Trophoblast cell (in vitro differentiated cells and primary cell): ENCODE results near the gene CELSR2.
"Not testable (repeated sequence)": the region's sequence is repeated elsewhere in the genome, so short reads cannot be mapped to it uniquely, and the experiment has no call there.

ENCODE experiments used
- DNase-seq, 2 donors: peaks; one replicate each; pipeline ENCODE4 v3.0.0-alpha.2; 2016
- H2AFZ ChIP-seq: 2 replicates; pipeline ENCODE4 v1.6.1; 2013; ENCODE audit warnings: low read length, moderate library complexity, mild to moderate bottlenecking; ENCODE audit not compliant: insufficient read depth, poor library complexity
- H2AK5ac ChIP-seq: 2 replicates; pipeline ENCODE4 v1.6.1; 2013; ENCODE audit warnings: mild to moderate bottlenecking, low read length
- H2BK120ac ChIP-seq: 2 replicates; pipeline ENCODE4 v1.6.1; 2013; ENCODE audit warnings: low read length, mild to moderate bottlenecking, moderate library complexity; ENCODE audit not compliant: insufficient read depth, poor library complexity
- H2BK12ac ChIP-seq: 2 replicates; pipeline ENCODE4 v1.6.1; 2013; ENCODE audit warnings: mild to moderate bottlenecking, low read length, moderate library complexity
- H2BK5ac ChIP-seq: 2 replicates; pipeline ENCODE4 v1.6.1; 2013; ENCODE audit warnings: low read length, low read depth, moderate library complexity, mild to moderate bottlenecking; ENCODE audit not compliant: poor library complexity
- H3K14ac ChIP-seq: 2 replicates; pipeline ENCODE4 v1.6.1; 2013; ENCODE audit warnings: mild to moderate bottlenecking, low read length
- H3K18ac ChIP-seq: 2 replicates; pipeline ENCODE4 v1.6.1; 2013; ENCODE audit warnings: mild to moderate bottlenecking, low read length
- H3K23ac ChIP-seq: 2 replicates; pipeline ENCODE4 v1.6.1; 2013; ENCODE audit warnings: low read length
- H3K27ac ChIP-seq: 2 replicates; pipeline ENCODE4 v1.5.1; 2013; ENCODE audit warnings: low read depth, mild to moderate bottlenecking, inconsistent platforms, low read length, moderate library complexity
- H3K27me3 ChIP-seq: 2 replicates; pipeline ENCODE4 v1.6.1; 2013; ENCODE audit warnings: inconsistent platforms, mild to moderate bottlenecking, low read length, moderate library complexity; ENCODE audit not compliant: insufficient read depth
- H3K36me3 ChIP-seq, 2 experiments: 1 replicate in 1 of 2; 2 replicates in 1 of 2; pipeline ENCODE4 v1.6.1; 2013; ENCODE audit warnings: low read length in 2 of 2, mild to moderate bottlenecking in 2 of 2, moderate library complexity in 1 of 2; ENCODE audit not compliant: insufficient read depth in 2 of 2, control insufficient read depth in 1 of 2
- H3K4ac ChIP-seq: 2 replicates; pipeline ENCODE4 v1.6.1; 2013; ENCODE audit warnings: low read depth, mild to moderate bottlenecking, low read length, moderate library complexity
- H3K4me1 ChIP-seq, 2 experiments: 1 replicate in 1 of 2; 2 replicates in 1 of 2; pipeline ENCODE4 v1.6.1; 2013; ENCODE audit warnings: low read length in 2 of 2, mild to moderate bottlenecking in 2 of 2, moderate library complexity in 1 of 2; ENCODE audit not compliant: insufficient read depth in 2 of 2, control insufficient read depth in 1 of 2
- H3K4me2 ChIP-seq: 2 replicates; pipeline ENCODE4 v1.6.1; 2013; ENCODE audit warnings: inconsistent platforms, mild to moderate bottlenecking, low read length, moderate library complexity
- H3K4me3 ChIP-seq: 2 replicates; pipeline ENCODE4 v1.5.1; 2013; ENCODE audit warnings: mild to moderate bottlenecking, low read depth, low read length, inconsistent platforms
- H3K79me1 ChIP-seq: one replicate; pipeline ENCODE4 v1.6.1; 2013; ENCODE audit warnings: low read length
- H3K79me2 ChIP-seq: 2 replicates; pipeline ENCODE4 v1.6.1; 2013; ENCODE audit warnings: low read length, mild to moderate bottlenecking; ENCODE audit not compliant: control insufficient read depth, insufficient read depth, poor library complexity
- H3K9ac ChIP-seq: 2 replicates; pipeline ENCODE4 v1.6.1; 2013; ENCODE audit warnings: mild to moderate bottlenecking, low read length
- H3K9me3 ChIP-seq: 2 replicates; pipeline ENCODE4 v1.6.1; 2013; ENCODE audit warnings: low read depth, mild to moderate bottlenecking, control low read depth, inconsistent platforms, low read length; ENCODE audit not compliant: insufficient read depth
- H4K12ac ChIP-seq: 2 replicates; pipeline ENCODE4 v1.6.1; 2013; ENCODE audit warnings: low read depth, mild to moderate bottlenecking, low read length, moderate library complexity
- H4K8ac ChIP-seq: 2 replicates; pipeline ENCODE4 v1.6.1; 2013; ENCODE audit warnings: low read depth, mild to moderate bottlenecking, low read length, moderate library complexity
- H4K91ac ChIP-seq: one replicate; pipeline ENCODE4 v1.6.1; 2013; ENCODE audit warnings: low read depth, mild to moderate bottlenecking, low read length, moderate library complexity
- WGBS: extraction: QIAGEN DNeasy Blood & Tissue Kit; methylation state at CpG from one replicate; pipeline ENCODE4 v1.1.7; 2013; ENCODE audit warnings: missing lambda C conversion rate; ENCODE audit not compliant: insufficient read length, insufficient coverage; ENCODE audit errors: extremely low coverage; 5-methylcytosine and 5-hydroxymethylcytosine counted together

CELSR2 gene

DNA sequence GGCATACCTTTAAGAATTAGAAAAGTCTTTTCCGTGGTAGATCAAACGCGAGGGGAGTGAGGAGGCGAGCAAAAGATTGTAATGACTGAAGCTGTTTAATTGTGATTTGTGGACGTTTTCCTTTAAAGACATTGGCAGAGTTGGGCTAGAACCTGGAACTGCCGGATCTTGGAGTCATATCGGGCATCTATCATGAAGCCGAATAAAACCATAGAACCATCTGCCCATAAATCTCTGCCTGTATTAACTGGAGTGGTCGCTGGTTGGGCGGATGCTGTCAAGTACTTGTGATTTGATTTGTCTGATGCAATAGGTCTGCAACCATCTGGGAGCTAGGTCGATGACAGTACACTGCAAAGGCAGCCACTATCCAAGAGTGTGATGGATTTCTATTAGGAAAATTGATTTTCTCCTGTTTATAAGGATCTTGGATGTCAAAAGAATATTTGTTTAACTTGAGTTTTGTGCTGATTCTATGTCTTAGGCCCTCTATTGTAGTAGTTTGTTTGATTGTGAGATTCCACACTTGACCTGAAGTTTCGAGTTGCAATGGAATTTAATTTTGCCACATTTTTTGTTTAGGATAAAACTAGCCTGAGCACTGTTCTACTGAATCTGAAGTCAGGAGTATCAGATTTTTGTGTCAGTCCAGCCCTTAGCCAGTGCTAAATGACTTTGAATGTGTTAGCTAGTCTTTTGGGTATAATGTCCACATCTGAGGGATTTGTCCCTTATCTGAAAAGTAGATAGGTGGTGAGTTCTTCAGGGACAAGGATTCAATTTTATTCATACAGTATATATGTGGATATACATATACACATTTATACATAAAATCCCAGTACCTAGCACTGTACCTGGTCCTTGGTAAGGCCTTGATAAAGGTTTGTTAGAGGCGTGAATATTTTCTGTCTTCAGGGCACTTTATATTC, 34.4 kb upstream of the CELSR2 start:
- Histone ChIP-seq H4K91ac (peak overlapping the region; percentile 80), H2AFZ (no peak overlapping the region), H2BK12ac (no peak overlapping the region), H3K4me3 (peak overlapping the region; percentile 90), H4K12ac (no peak overlapping the region), H3K79me1 (peaks cover 12% of the 10 kb centered on the region), H3K4ac (peak overlapping the region; percentile 81), H3K9me3 (no peaks in the 10 kb centered on the region), H3K23ac (no peak overlapping the region), H3K14ac (no peak overlapping the region), H3K27ac (peak overlapping the region; percentile 47), H3K18ac (no peak overlapping the region), H3K9ac (peak overlapping the region; percentile 71), H2AK5ac (no peak overlapping the region), H3K27me3 (no peaks in the 10 kb centered on the region), H4K8ac (peak overlapping the region; percentile 84), H3K36me3 (peaks cover 0 to 3% of the 10 kb centered on the region in 2 experiments), H2BK5ac (peak overlapping the region; percentile 53), H2BK120ac (peak overlapping the region; percentile 1), H3K4me2 (peak overlapping the region; percentile 79), H3K4me1 (peaks cover 0 to 6% of the 10 kb centered on the region in 2 experiments), H3K79me2 (peaks cover 10% of the 10 kb centered on the region)
- peak in 1 of 2 donors; percentile 69 for DNase-seq
- no CpG with 5 or more reads among the region's 13 CpGs for WGBS

DNA sequence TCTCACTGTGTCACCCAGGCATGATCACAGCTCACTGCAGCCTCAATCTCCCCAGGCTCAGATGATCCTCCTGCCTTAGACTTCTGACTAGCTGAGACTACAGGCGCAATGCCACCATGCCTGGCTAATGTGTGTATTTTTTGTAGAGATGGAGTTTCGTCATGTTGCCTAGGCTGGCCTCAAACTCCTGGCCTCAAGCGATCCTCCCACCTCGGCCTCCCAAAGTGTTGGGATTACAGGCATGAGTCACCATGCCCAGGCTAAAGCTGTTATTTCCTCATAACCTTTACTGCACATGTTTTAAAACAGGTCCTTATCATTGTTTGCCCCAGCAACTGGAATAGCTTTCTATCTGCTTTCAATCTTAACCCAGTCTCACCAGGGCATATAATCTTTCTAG, 32.7 kb upstream of the CELSR2 start:
- Histone ChIP-seq H3K4me1 (peaks cover 0 to 6% of the 10 kb centered on the region in 2 experiments), H4K12ac (no peak overlapping the region), H3K27me3 (no peaks in the 10 kb centered on the region), H3K23ac (no peak overlapping the region), H2BK12ac (no peak overlapping the region), H3K36me3 (peaks cover 0 to 3% of the 10 kb centered on the region in 2 experiments), H3K4me3 (no peak overlapping the region), H3K9me3 (no peaks in the 10 kb centered on the region), H3K9ac (no peak overlapping the region), H2BK5ac (no peak overlapping the region), H3K14ac (no peak overlapping the region), H4K8ac (no peak overlapping the region), H3K18ac (no peak overlapping the region), H2AFZ (no peak overlapping the region), H3K4ac (peak overlapping the region; percentile 91), H4K91ac (no peak overlapping the region), H3K27ac (no peak overlapping the region), H3K4me2 (no peak overlapping the region), H2AK5ac (no peak overlapping the region), H3K79me2 (peaks cover 10% of the 10 kb centered on the region), H2BK120ac (no peak overlapping the region), H3K79me1 (peaks cover 12% of the 10 kb centered on the region)
- no CpG with 5 or more reads among the region's 4 CpGs for WGBS
- peak; percentile 78 to 92 for DNase-seq

- no peak overlapping the region for H3K14ac ChIP-seq
- H3K4ac ChIP-seq, result no peak overlapping the region
- H2AFZ ChIP-seq, result no peak overlapping the region
- peaks cover 2 to 3% of the 10 kb centered on the region in 2 experiments for H3K36me3 ChIP-seq
- H2BK12ac ChIP-seq, result no peak overlapping the region
- H3K27ac ChIP-seq, result no peak overlapping the region
- no peak overlapping the region for H3K4me3 ChIP-seq
- no peak overlapping the region for H2AK5ac ChIP-seq
- no peak overlapping the region for H4K91ac ChIP-seq
- no peak overlapping the region for H2BK120ac ChIP-seq
- H4K8ac ChIP-seq, result no peak overlapping the region
- peaks cover 10% of the 10 kb centered on the region for H3K79me2 ChIP-seq
- no peak overlapping the region for H2BK5ac ChIP-seq
- no peak overlapping the region for H3K9ac ChIP-seq
- no peak overlapping the region for H3K23ac ChIP-seq
- no peak overlapping the region for H3K4me2 ChIP-seq
- no peak overlapping the region for H3K18ac ChIP-seq
- WGBS, result no CpG with 5 or more reads among the region's 3 CpGs
- DNase-seq, result peak; percentile 58 to 77
- peaks cover 0 to 3% of the 10 kb centered on the region in 2 experiments for H3K4me1 ChIP-seq
- H3K79me1 ChIP-seq, result peaks cover 10% of the 10 kb centered on the region
- H4K12ac ChIP-seq, result no peak overlapping the region
- H3K27me3 ChIP-seq, result no peaks in the 10 kb centered on the region
- H3K9me3 ChIP-seq, result no peaks in the 10 kb centered on the region
Observed at GRCh38 chr1:109218516-109218915, 30.8 kb upstream of the CELSR2 start.

DNA sequence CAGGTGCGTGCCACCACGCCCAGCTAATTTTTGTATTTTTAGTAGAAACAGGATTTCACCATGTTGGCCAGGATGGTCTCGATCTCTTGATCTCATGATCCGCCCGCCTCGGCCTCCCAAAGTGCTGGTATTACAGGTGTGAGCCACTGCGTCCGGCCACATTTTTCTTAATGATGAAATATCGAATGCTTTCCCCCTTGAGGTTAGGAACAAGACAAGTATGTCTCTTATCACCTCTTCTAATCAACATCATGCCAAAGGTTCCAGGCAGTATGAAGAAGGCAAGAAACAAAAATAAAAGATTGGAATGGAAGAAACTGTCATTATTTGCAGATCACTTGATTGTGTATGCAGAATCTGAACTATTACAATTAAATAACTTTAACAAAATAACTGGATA, 28.1 kb upstream of the CELSR2 start:
- not testable (repeated sequence) for H4K91ac ChIP-seq, H2BK5ac ChIP-seq, H3K4me3 ChIP-seq, H3K4me1 ChIP-seq, H3K18ac ChIP-seq, H4K12ac ChIP-seq, H2BK12ac ChIP-seq, H2AFZ ChIP-seq, H3K9me3 ChIP-seq, H3K4ac ChIP-seq, H3K36me3 ChIP-seq, H4K8ac ChIP-seq, H2AK5ac ChIP-seq, H3K14ac ChIP-seq, H3K79me1 ChIP-seq, H3K79me2 ChIP-seq, H3K23ac ChIP-seq, H2BK120ac ChIP-seq, H3K27ac ChIP-seq, H3K9ac ChIP-seq, H3K27me3 ChIP-seq, H3K4me2 ChIP-seq
- WGBS, result no CpG with 5 or more reads among the region's 9 CpGs
- peak; percentile 85 to 92 for DNase-seq
